ENCODE data around the gene ZGLP1.

Gene ZGLP1

GRCh38 chr19:10294368-10294697, 15.3 kb downstream of the ZGLP1 start:
- DNase-seq (ENCODE audit: insufficient read length, low spot score) (no peak), FAIRE-seq (no peak)
- TF ChIP-seq POLR2A (IDR thresholded peaks at IDR 0.05; ENCODE audit: low read depth, low read length), result no peak

GRCh38 chr19:10293637-10294367, 15.8 kb downstream of the ZGLP1 start:
- DNase-seq (ENCODE audit: insufficient read length, low spot score) (no peak), FAIRE-seq (no peak)
- no peak for TF ChIP-seq POLR2A (IDR thresholded peaks at IDR 0.05; ENCODE audit: low read depth, low read length)

GRCh38 chr19:10292789-10293636, 16.6 kb downstream of the ZGLP1 start:
- FAIRE-seq, result no peak
- DNase-seq (ENCODE audit: insufficient read length, low spot score), result no peak
- TF ChIP-seq POLR2A (IDR thresholded peaks at IDR 0.05; ENCODE audit: low read depth, low read length), result no peak

GRCh38 chr19:10292206-10292788, 17.3 kb downstream of the ZGLP1 start:
- no peak for TF ChIP-seq POLR2A (IDR thresholded peaks at IDR 0.05; ENCODE audit: low read depth, low read length)
- FAIRE-seq, result no peak
- peak; percentile 67 for DNase-seq (ENCODE audit: insufficient read length, low spot score)

GRCh38 chr19:10291554-10292205, 17.9 kb downstream of the ZGLP1 start:
- FAIRE-seq (no peak), DNase-seq (ENCODE audit: insufficient read length, low spot score) (no peak)
- no peak for TF ChIP-seq POLR2A (IDR thresholded peaks at IDR 0.05; ENCODE audit: low read depth, low read length)

GRCh38 chr19:10290876-10291553, 18.6 kb downstream of the ZGLP1 start:
- DNase-seq (ENCODE audit: insufficient read length, low spot score) (no peak), FAIRE-seq (no peak)
- TF ChIP-seq POLR2A (IDR thresholded peaks at IDR 0.05; ENCODE audit: low read depth, low read length), result peak; percentile 38; the same call in 1 of the 2 replicates

- no peak for DNase-seq (ENCODE audit: insufficient read length, low spot score)
- no peak for TF ChIP-seq POLR2A (IDR thresholded peaks at IDR 0.05; ENCODE audit: low read depth, low read length)
- no peak for FAIRE-seq
Measured at GRCh38 chr19:10290357-10290875, 19.2 kb downstream of the ZGLP1 start.

- DNase-seq (ENCODE audit: insufficient read length, low spot score) (peak; percentile 55), FAIRE-seq (no peak)
- no peak for TF ChIP-seq POLR2A (IDR thresholded peaks at IDR 0.05; ENCODE audit: low read depth, low read length)
Measured at GRCh38 chr19:10289836-10290356, 19.7 kb downstream of the ZGLP1 start, which contains the start of gene ICAM5. Gene ICAM5, plus strand, starts transcription at chr19:10289952. Its CDS starts 92 bp downstream, at chr19:10290044.

- TF ChIP-seq POLR2A (IDR thresholded peaks at IDR 0.05; ENCODE audit: low read depth, low read length), result no peak
- DNase-seq (ENCODE audit: insufficient read length, low spot score), result peak; percentile 61
- no peak for FAIRE-seq
Measured at GRCh38 chr19:10289167-10289835, 20.3 kb downstream of the ZGLP1 start.

- peak; percentile 46 for DNase-seq (ENCODE audit: insufficient read length, low spot score)
- TF ChIP-seq POLR2A (IDR thresholded peaks at IDR 0.05; ENCODE audit: low read depth, low read length), result no peak
- no peak for FAIRE-seq
Measured at GRCh38 chr19:10288662-10289166, 20.9 kb downstream of the ZGLP1 start.

GRCh38 chr19:10286803-10287737, 22.5 kb downstream of the ZGLP1 start, which contains the start of gene ICAM4:
Gene ICAM4, plus strand, starts transcription at chr19:10286955. Its CDS starts 58 bp downstream, at chr19:10287013.
- FAIRE-seq (no peak), DNase-seq (ENCODE audit: insufficient read length, low spot score) (no peak)
- TF ChIP-seq POLR2A (IDR thresholded peaks at IDR 0.05; ENCODE audit: low read depth, low read length), result no peak
